ENCODE data around the gene MOGAT1.
A peak's percentile ranks its signal among the peaks of the same experiment; 100 is the strongest.

MOGAT1 gene

DNA sequence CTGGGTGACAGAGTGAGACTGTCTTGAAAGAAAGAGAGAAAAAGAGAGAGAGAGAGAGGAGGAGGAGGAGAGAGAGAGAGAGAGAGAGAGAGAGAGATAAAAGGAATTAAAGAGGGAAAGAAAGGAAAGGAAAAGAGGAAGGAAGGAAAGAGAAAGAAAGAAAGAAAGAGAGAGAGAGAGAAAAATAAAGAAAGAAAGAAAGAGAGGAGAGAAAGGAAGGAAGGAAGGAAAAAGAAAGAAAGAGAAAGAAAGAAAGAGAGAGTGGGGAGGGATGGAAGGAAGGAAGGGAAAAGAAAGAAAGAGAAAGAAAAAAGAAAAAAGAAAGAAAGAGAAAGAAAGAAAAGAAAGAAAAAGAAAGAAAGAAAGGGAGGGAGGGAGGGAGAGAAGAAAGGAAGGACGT lies 29.8 kb downstream of the MOGAT1 start:
- Histone ChIP-seq H3K4me3 (ENCODE audit: low read depth, low read length) (no peak overlapping the region), H3K27ac (ENCODE audit: extremely low read depth, low read depth, low read length) (no peak overlapping the region), H3K36me3 (ENCODE audit: control insufficient read depth in 2 of 2, insufficient read depth in 1 of 2, low read length in 2 of 2) (no peaks in the 10 kb centered on the region), H3K9me3 (ENCODE audit: control insufficient read depth, insufficient read depth, low read depth, low read length) (no peaks in the 10 kb centered on the region), H3K4me1 (ENCODE audit: control insufficient read depth, insufficient read depth, low read length) (no peaks in the 10 kb centered on the region)
- no peak for TF ChIP-seq ZNF341 (tag by site-specific recombination; IDR thresholded peaks at IDR 0.05; ENCODE audit: low read depth)
- TF ChIP-seq ZNF362 (tag by site-specific recombination; IDR thresholded peaks at IDR 0.05): no peak
- TF ChIP-seq ZNF280C (tag by site-specific recombination; IDR thresholded peaks at IDR 0.05): no peak
- TF ChIP-seq, protein P1, sequence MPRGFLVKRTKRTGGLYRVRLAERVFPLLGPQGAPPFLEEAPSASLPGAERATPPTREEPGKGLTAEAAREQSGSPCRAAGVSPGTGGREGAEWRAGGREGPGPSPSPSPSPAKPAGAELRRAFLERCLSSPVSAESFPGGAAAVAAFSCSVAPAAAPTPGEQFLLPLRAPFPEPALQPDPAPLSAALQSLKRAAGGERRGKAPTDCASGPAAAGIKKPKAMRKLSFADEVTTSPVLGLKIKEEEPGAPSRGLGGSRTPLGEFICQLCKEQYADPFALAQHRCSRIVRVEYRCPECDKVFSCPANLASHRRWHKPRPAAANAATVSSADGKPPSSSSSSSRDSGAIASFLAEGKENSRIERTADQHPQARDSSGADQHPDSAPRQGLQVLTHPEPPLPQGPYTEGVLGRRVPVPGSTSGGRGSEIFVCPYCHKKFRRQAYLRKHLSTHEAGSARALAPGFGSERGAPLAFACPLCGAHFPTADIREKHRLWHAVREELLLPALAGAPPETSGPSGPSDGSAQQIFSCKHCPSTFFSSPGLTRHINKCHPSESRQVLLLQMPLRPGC (tag by site-specific recombination; IDR thresholded peaks at IDR 0.05): no peak
- TF ChIP-seq HOXA7 (CRISPR knock-in tag; IDR thresholded peaks at IDR 0.05; ENCODE audit: borderline replicate concordance): no peak
- TF ChIP-seq ZNF157 (tag by site-specific recombination; IDR thresholded peaks at IDR 0.05): no peak
- TF ChIP-seq ZNF670 (tag by site-specific recombination; IDR thresholded peaks at IDR 0.05; ENCODE audit: low read depth): no peak
- no peak for TF ChIP-seq BCL11B (tag by site-specific recombination; IDR thresholded peaks at IDR 0.05; ENCODE audit: low read depth)
- TF ChIP-seq ZNF366 (tag by site-specific recombination; conservative IDR thresholded peaks at IDR 0.05): peak; percentile 78
- no peak for TF ChIP-seq RBAK (tag by site-specific recombination; IDR thresholded peaks at IDR 0.05)
- TF ChIP-seq KLF9 (tag by site-specific recombination; IDR thresholded peaks at IDR 0.05; ENCODE audit: low read depth): no peak
- TF ChIP-seq SCRT2 (tag by site-specific recombination; IDR thresholded peaks at IDR 0.05): no peak
- no peak for TF ChIP-seq ELK4 (IDR thresholded peaks at IDR 0.05; ENCODE audit: borderline replicate concordance, low read depth, low read length)
- TF ChIP-seq SP2 (tag by site-specific recombination; IDR thresholded peaks at IDR 0.05): no peak
- TF ChIP-seq, protein P2, sequence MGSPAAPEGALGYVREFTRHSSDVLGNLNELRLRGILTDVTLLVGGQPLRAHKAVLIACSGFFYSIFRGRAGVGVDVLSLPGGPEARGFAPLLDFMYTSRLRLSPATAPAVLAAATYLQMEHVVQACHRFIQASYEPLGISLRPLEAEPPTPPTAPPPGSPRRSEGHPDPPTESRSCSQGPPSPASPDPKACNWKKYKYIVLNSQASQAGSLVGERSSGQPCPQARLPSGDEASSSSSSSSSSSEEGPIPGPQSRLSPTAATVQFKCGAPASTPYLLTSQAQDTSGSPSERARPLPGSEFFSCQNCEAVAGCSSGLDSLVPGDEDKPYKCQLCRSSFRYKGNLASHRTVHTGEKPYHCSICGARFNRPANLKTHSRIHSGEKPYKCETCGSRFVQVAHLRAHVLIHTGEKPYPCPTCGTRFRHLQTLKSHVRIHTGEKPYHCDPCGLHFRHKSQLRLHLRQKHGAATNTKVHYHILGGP (tag by site-specific recombination; IDR thresholded peaks at IDR 0.05): no peak
- peak; percentile 84 for TF ChIP-seq ZNF596 (tag by site-specific recombination; IDR thresholded peaks at IDR 0.05)
- TF ChIP-seq ZNF549 (tag by site-specific recombination; IDR thresholded peaks at IDR 0.05): no peak
- TF ChIP-seq ZNF175 (tag by site-specific recombination; IDR thresholded peaks at IDR 0.05): no peak
- TF ChIP-seq ZNF311 (tag by site-specific recombination; IDR thresholded peaks at IDR 0.05; ENCODE audit: borderline replicate concordance): no peak
- TF ChIP-seq AEBP2 (tag by site-specific recombination; IDR thresholded peaks at IDR 0.05; ENCODE audit: borderline replicate concordance): no peak
- TF ChIP-seq PRDM1 (tag by site-specific recombination; IDR thresholded peaks at IDR 0.05): peak; percentile 32; the same call in 1 of the 2 replicates
- no peak for TF ChIP-seq ZSCAN16 (tag by site-specific recombination; IDR thresholded peaks at IDR 0.05)
- POLR2A ChIA-PET: no interaction called here
- CTCF ChIA-PET: interaction anchor here (0.7 to 3.2 kb wide), 4 partner anchors 11 to 1096 kb away, joined by 3 to 17 read pairs (median 5); no protein-coding TSS in a partner anchor

Data from HEK293 (cell line).